Activated CD4-positive, alpha-beta memory T cell treated with anti-CD3 and anti-CD28 coated beads, Interleukin-2, amount 10 ng/mL, durations not matched to agents 7 days and 5 days (primary cell): ENCODE measurements around the gene NDEL1. TPM values are rescaled to one million over a fixed set of nuclear protein-coding genes. Genes with fewer than 3 reads are reported as not detected.
A peak's percentile ranks its signal among the peaks of the same experiment; 100 is the strongest.

Experiments
- CTCF ChIA-PET: fragments of 350-600 bp; sonication (Branson Sonifier 250); formaldehyde crosslinking; loops from one replicate; lab custom pipeline; 2021; ENCODE audit warnings: antibody characterized with exemption, inconsistent platforms; lab: Charles Lee
- POLR2A ChIA-PET: fragments of 350-600 bp; sonication (Branson Sonifier 250); formaldehyde crosslinking; loops from one replicate; lab custom pipeline; 2021; ENCODE audit warnings: antibody characterized with exemption; lab: Charles Lee
- DNase-seq: peaks from one replicate; pipeline ENCODE4 v3.0.0-alpha.2; 2020
- H3K27ac Mint-ChIP-seq: one replicate; pipeline ENCODE4 v1.8.0; 2021; ENCODE audit warnings: mild to moderate bottlenecking, mixed read lengths
- H3K27me3 Mint-ChIP-seq: one replicate; pipeline ENCODE4 v1.8.0; 2021; ENCODE audit warnings: mixed read lengths
- H3K36me3 Mint-ChIP-seq: one replicate; pipeline ENCODE4 v1.8.0; 2021; ENCODE audit warnings: low read depth, mixed read lengths
- H3K4me1 Mint-ChIP-seq: one replicate; pipeline ENCODE4 v1.8.0; 2021; ENCODE audit warnings: mixed read lengths
- H3K4me3 Mint-ChIP-seq: one replicate; pipeline ENCODE4 v1.8.0; 2021; ENCODE audit warnings: mild to moderate bottlenecking, mixed read lengths
- H3K9me3 Mint-ChIP-seq: one replicate; pipeline ENCODE4 v1.8.0; 2021; ENCODE audit warnings: mixed read lengths
- total RNA-seq, 2 experiments: library from RNA; stranded (reverse); gene quantifications; one replicate each; pipeline ENCODE4 v1.2.3, GENCODE V29; 2021

NDEL1 gene
- total RNA-seq, 2 experiments from 2014 or later: 63.5 to 64.0 TPM

DNA sequence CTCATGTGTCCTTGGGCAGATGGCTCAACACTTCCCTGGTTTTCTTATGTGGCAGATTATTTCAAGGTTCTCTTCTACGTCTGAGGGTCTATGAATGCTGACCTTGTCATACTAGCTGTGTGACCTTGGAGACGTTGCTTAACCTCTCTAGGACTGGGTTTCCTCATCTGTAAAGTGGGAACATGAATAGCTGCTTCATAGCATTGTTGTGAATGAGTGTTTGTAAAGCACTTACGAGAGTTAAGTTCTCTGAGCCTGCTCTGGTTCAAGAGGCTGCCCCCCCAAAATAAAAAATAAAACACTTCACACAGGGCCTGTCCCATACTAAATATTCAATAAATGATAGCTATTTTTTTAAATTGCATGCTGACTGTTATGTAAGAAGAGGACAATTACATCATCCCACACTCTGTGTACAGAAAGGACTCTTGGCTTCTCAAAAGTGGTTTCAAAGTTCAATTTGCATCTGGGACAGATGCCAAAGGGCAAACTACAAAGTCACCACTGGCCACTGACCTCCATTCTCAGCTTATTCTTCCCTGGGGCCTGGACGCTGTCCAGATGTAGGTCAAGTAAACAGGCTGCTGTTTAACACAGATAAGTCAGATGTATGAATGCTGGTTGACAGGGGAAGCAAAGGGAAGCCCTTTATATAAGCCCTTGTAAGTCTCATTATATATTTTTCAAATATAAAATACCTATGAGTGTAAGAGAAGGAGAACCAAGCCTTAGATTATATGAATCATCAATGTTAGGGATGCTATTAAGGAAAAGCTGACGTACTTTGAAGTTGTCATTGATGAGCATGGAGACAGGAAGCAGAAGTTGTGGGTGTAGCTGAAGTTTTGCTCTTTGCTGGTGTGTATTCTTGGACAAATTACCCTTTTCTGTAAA lies 15.4 kb upstream of the NDEL1 start:
- H3K4me3 Mint-ChIP-seq: no peak overlapping the region
- no peaks in the 10 kb centered on the region for H3K36me3 Mint-ChIP-seq
- no peaks in the 10 kb centered on the region for H3K9me3 Mint-ChIP-seq
- no peak overlapping the region for H3K27ac Mint-ChIP-seq
- CTCF ChIA-PET: interaction anchor here (0.7 to 3.9 kb wide), 3 partner anchors 10 to 326 kb away, joined by 3 to 25 read pairs (median 4); no protein-coding TSS in a partner anchor
- DNase-seq: no peak
- POLR2A ChIA-PET: interaction anchor here (1.1 kb wide), 1 partner anchor 37 kb away, joined by 3 read pairs; no protein-coding TSS in a partner anchor
- H3K27me3 Mint-ChIP-seq: peaks cover 63% of the 10 kb centered on the region
- H3K4me1 Mint-ChIP-seq: no peaks in the 10 kb centered on the region

DNA sequence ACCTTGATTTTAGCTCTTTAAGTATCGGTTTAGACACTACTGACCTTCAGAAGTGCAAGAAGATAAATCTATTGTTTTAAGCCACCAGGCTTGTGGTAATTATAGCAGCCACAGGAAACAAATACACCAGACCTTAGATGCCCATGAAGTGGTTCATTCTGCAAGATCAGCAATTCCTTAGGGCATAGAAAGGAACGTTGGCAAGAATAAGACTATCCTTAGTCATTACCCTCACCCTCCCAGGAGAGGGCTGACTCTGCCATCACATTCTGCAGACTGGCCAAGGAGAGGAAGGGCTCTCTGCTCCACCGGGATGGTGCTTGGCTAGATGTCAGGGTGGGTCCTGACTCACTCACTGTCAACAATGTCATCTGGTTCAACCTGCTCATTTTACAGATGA lies 14.1 kb upstream of the NDEL1 start:
- Mint-ChIP-seq H3K4me3 (no peak overlapping the region), H3K27me3 (peaks cover 55% of the 10 kb centered on the region), H3K36me3 (no peaks in the 10 kb centered on the region), H3K27ac (no peak overlapping the region), H3K9me3 (no peaks in the 10 kb centered on the region), H3K4me1 (no peaks in the 10 kb centered on the region)
- ChIA-PET POLR2A (no interaction called here), CTCF (interaction anchor here (3.9 kb wide), 1 partner anchor 11 kb away, joined by 25 read pairs; no protein-coding TSS in a partner anchor)
- no peak for DNase-seq

GRCh38 chr17:8426094-8426720 lies 9.5 kb upstream of the NDEL1 start:
- ChIA-PET CTCF (interaction anchor here (1.4 to 2.7 kb wide), 2 partner anchors 16 to 320 kb away, joined by 3 to 11 read pairs; no protein-coding TSS in a partner anchor), POLR2A (interaction anchor here (0.7 kb wide), 1 partner anchor 42 kb away, joined by 3 read pairs; no protein-coding TSS in a partner anchor)
- DNase-seq: no peak
- no peak overlapping the region for H3K27ac Mint-ChIP-seq
- peaks cover 25% of the 10 kb centered on the region for H3K27me3 Mint-ChIP-seq
- H3K4me3 Mint-ChIP-seq: no peak overlapping the region
- no peaks in the 10 kb centered on the region for H3K4me1 Mint-ChIP-seq
- no peaks in the 10 kb centered on the region for H3K36me3 Mint-ChIP-seq
- H3K9me3 Mint-ChIP-seq: no peaks in the 10 kb centered on the region

GRCh38 chr17:8426802-8427201 lies 8.9 kb upstream of the NDEL1 start:
- no peak for DNase-seq
- no peaks in the 10 kb centered on the region for H3K4me1 Mint-ChIP-seq
- POLR2A ChIA-PET: no interaction called here
- peaks cover 21% of the 10 kb centered on the region for H3K27me3 Mint-ChIP-seq
- H3K27ac Mint-ChIP-seq: no peak overlapping the region
- H3K9me3 Mint-ChIP-seq: no peaks in the 10 kb centered on the region
- H3K4me3 Mint-ChIP-seq: no peak overlapping the region
- H3K36me3 Mint-ChIP-seq: no peaks in the 10 kb centered on the region
- CTCF ChIA-PET: interaction anchor here (1.4 to 2.7 kb wide), 2 partner anchors 17 to 319 kb away, joined by 3 to 11 read pairs; no protein-coding TSS in a partner anchor

DNA sequence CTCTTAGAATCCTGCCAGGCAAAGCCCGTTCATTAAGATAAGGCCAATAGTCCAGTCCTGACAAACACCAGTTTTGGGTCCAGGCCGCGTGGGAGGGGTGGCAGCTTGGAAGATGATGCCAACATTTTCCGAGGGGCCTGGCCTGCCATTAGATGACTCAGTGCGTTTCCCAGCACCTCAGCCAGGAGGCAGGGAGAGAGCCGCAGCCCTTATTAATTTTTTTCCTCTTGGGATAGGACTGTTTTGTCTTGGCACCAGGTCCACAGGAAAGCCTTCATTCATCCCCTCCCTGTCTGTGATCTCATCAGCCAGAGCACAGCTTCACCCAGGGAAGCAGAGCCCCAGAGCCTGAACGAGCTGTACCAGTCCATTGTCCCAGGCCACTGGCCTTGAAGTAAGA lies 4.7 kb upstream of the NDEL1 start:
- H3K36me3 Mint-ChIP-seq: no peaks in the 10 kb centered on the region
- ChIA-PET POLR2A (no interaction called here), CTCF (no interaction called here)

GRCh38 chr17:8436169-8436843 lies 622 bp downstream of the NDEL1 start:
- H3K4me3 Mint-ChIP-seq: peak overlapping the region; percentile 95
- peak; percentile 73 for DNase-seq
- peaks cover 27% of the 10 kb centered on the region for H3K36me3 Mint-ChIP-seq
- POLR2A ChIA-PET: interaction anchor here (0.7 to 1.5 kb wide), 21 partner anchors 8 to 750 kb away, joined by 3 to 7 read pairs (median 4); partner anchors contain the start of genes CTC1, KRABD2, PFAS and RPL26
- no peaks in the 10 kb centered on the region for H3K9me3 Mint-ChIP-seq
- no peaks in the 10 kb centered on the region for H3K27me3 Mint-ChIP-seq
- CTCF ChIA-PET: interaction anchor here (0.8 to 1.8 kb wide), 9 partner anchors 25 to 310 kb away, joined by 3 to 11 read pairs (median 4); no protein-coding TSS in a partner anchor
- H3K4me1 Mint-ChIP-seq: peaks cover 40% of the 10 kb centered on the region
- peak overlapping the region; percentile 95 for H3K27ac Mint-ChIP-seq

More for the DNA sequence above, 4.7 kb upstream of the NDEL1 start:
- H3K9me3 Mint-ChIP-seq: no peaks in the 10 kb centered on the region
- H3K27ac Mint-ChIP-seq: no peak overlapping the region
- H3K27me3 Mint-ChIP-seq: peaks cover 5% of the 10 kb centered on the region
- H3K4me1 Mint-ChIP-seq: peaks cover 4% of the 10 kb centered on the region
- DNase-seq: no peak
- no peak overlapping the region for H3K4me3 Mint-ChIP-seq

DNA sequence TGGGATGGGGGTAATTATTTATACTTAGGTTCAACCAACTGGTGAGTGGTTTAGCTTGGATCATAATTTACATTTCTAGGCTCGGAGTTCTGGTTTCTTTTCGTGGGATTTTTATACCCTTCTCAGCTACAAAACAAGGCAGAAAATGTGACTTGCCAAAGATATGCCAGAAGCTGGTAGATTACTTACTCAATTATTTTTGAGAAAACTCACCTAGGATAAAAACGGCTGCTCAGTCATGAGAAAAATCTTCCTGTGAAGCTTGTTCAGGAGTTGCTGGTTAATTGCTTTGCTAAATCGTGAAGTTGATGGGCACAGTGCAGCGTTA lies 1.1 kb downstream of the NDEL1 start:
- H3K27ac Mint-ChIP-seq: peak overlapping the region; percentile 95
- H3K4me3 Mint-ChIP-seq: peak overlapping the region; percentile 95
- H3K4me1 Mint-ChIP-seq: peaks cover 44% of the 10 kb centered on the region
- POLR2A ChIA-PET: interaction anchor here (0.7 to 1.2 kb wide), 13 partner anchors 10 to 190 kb away, joined by 3 to 7 read pairs (median 3); partner anchors contain the start of genes KRABD2, PFAS and RPL26
- no peak for DNase-seq
- H3K9me3 Mint-ChIP-seq: no peaks in the 10 kb centered on the region
- H3K36me3 Mint-ChIP-seq: peaks cover 30% of the 10 kb centered on the region
- CTCF ChIA-PET: interaction anchor here (0.8 to 1.8 kb wide), 6 partner anchors 26 to 309 kb away, joined by 3 to 11 read pairs (median 4); no protein-coding TSS in a partner anchor
- H3K27me3 Mint-ChIP-seq: no peaks in the 10 kb centered on the region

DNA sequence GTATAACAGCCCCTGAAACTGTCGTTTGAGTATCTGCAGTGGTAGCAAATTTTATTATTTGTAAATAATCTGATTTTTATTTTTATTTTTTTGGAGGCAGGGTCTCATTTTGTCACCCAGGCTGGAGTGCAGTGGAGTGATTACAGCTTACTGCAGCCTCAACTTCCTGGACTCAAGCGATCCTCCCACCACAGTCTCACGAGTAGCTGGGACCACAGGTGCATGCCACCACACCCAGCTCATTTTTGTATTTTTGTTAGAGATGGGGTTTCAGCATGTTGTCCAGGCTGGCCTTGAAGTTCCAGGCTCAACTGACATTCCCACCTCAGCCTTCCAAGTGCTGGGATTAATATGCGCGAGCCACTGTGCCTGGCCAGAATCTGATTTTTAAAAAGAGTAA lies 2.8 kb downstream of the NDEL1 start:
- no peak overlapping the region for H3K4me3 Mint-ChIP-seq
- H3K27ac Mint-ChIP-seq: no peak overlapping the region
- ChIA-PET CTCF (interaction anchor here (0.7 to 1.6 kb wide), 4 partner anchors 29 to 308 kb away, joined by 3 to 6 read pairs (median 4); no protein-coding TSS in a partner anchor), POLR2A (interaction anchor here (1.0 to 1.2 kb wide), 3 partner anchors 9 to 55 kb away, joined by 3 to 8 read pairs (median 8); no protein-coding TSS in a partner anchor)
- H3K4me1 Mint-ChIP-seq: peaks cover 52% of the 10 kb centered on the region
- DNase-seq: peak; percentile 31
- H3K27me3 Mint-ChIP-seq: no peaks in the 10 kb centered on the region
- H3K36me3 Mint-ChIP-seq: peaks cover 39% of the 10 kb centered on the region
- H3K9me3 Mint-ChIP-seq: no peaks in the 10 kb centered on the region

- H3K36me3 Mint-ChIP-seq: peaks cover 52% of the 10 kb centered on the region
- H3K4me1 Mint-ChIP-seq: peaks cover 56% of the 10 kb centered on the region
- H3K27me3 Mint-ChIP-seq: no peaks in the 10 kb centered on the region
- POLR2A ChIA-PET: no interaction called here
- CTCF ChIA-PET: interaction anchor here (1.6 kb wide), 1 partner anchor 306 kb away, joined by 5 read pairs; no protein-coding TSS in a partner anchor
- no peak overlapping the region for H3K4me3 Mint-ChIP-seq
- H3K27ac Mint-ChIP-seq: no peak overlapping the region
- H3K9me3 Mint-ChIP-seq: no peaks in the 10 kb centered on the region
- no peak for DNase-seq
Measured at GRCh38 chr17:8439681-8440080, 4.0 kb downstream of the NDEL1 start.

- H3K4me3 Mint-ChIP-seq: no peak overlapping the region
- DNase-seq: no peak
- peaks cover 65% of the 10 kb centered on the region for H3K36me3 Mint-ChIP-seq
- POLR2A ChIA-PET: no interaction called here
- H3K4me1 Mint-ChIP-seq: peaks cover 49% of the 10 kb centered on the region
- no peaks in the 10 kb centered on the region for H3K9me3 Mint-ChIP-seq
- no peaks in the 10 kb centered on the region for H3K27me3 Mint-ChIP-seq
- no peak overlapping the region for H3K27ac Mint-ChIP-seq
- CTCF ChIA-PET: interaction anchor here (0.5 kb wide), 1 partner anchor 8 kb away, joined by 3 read pairs; no protein-coding TSS in a partner anchor
Measured at GRCh38 chr17:8441690-8442089, 6.0 kb downstream of the NDEL1 start.

DNA sequence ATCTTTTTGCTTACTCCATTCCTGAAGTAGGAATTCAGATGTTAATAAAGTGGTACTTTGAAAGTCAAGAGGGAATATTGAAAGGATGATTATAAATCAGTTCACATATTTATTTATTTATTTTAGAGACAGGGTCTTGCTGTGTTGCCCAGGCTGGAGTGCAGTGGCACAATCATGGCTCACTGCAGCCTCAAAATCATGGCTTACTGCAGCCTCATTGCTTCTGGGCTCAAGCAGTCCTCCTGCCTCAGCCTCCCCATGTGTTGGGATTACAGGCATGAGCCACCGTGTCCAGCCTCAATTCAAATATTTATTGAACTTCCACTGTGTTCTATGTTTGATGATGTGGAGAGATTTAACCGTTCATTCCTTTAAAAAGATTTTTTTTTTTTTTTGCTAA lies 6.6 kb downstream of the NDEL1 start:
- H3K4me3 Mint-ChIP-seq: no peak overlapping the region
- CTCF ChIA-PET: interaction anchor here (0.7 kb wide), 1 partner anchor 434 kb away, joined by 3 read pairs; no protein-coding TSS in a partner anchor
- POLR2A ChIA-PET: no interaction called here

GRCh38 chr17:8443756-8444155 lies 8.1 kb downstream of the NDEL1 start:
- ChIA-PET POLR2A (no interaction called here), CTCF (no interaction called here)
- H3K4me3 Mint-ChIP-seq: no peak overlapping the region
- peaks cover 73% of the 10 kb centered on the region for H3K36me3 Mint-ChIP-seq
- no peak overlapping the region for H3K27ac Mint-ChIP-seq
- no peaks in the 10 kb centered on the region for H3K9me3 Mint-ChIP-seq
- H3K4me1 Mint-ChIP-seq: peaks cover 36% of the 10 kb centered on the region
- no peak for DNase-seq
- no peaks in the 10 kb centered on the region for H3K27me3 Mint-ChIP-seq

More for the DNA sequence above, 6.6 kb downstream of the NDEL1 start:
- Mint-ChIP-seq H3K27ac (no peak overlapping the region), H3K36me3 (peaks cover 71% of the 10 kb centered on the region), H3K4me1 (peaks cover 44% of the 10 kb centered on the region), H3K27me3 (no peaks in the 10 kb centered on the region), H3K9me3 (no peaks in the 10 kb centered on the region)
- DNase-seq: no peak
